Measurements from ENCODE around the gene HEBP2.

Gene HEBP2

DNA sequence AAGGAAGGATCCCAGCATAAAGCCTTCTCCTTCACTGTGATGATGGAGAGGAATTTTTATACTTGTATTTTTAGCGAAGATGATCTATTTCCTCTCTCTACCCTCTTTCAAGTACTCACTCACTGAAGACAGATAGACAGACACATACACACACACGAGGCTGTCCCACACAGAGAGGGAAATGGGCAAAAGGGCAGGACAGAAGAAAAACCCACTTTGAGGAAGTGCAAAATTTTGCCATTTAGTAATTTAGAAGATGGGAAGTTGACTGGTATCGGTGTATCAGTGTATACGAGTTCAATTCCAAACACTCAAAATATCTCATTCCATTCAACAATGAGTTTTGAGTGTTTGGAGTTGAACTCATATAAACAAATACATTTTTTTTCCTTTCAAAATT is 30.9 kb downstream of the HEBP2 start:
- Histone ChIP-seq H3K36me3 (ENCODE audit: control insufficient read depth, insufficient read depth, low read length) (peaks cover 40% of the 10 kb centered on the region), H3K4me3 (ENCODE audit: extremely low read depth, insufficient read depth, low read length, poor library complexity, severe bottlenecking) (no peak overlapping the region), H3K4me1 (ENCODE audit: control insufficient read depth, insufficient read depth, low read length, poor library complexity, severe bottlenecking) (no peaks in the 10 kb centered on the region), H3K9me3 (ENCODE audit: control insufficient read depth, low read length) (no peaks in the 10 kb centered on the region), H3K27ac (ENCODE audit: low read depth, low read length, severe bottlenecking) (no peak overlapping the region)
- WGBS, 2 experiments (ENCODE audit: insufficient coverage in 2 of 2): no CpG with 5 or more reads among the region's 4 CpGs

DNA sequence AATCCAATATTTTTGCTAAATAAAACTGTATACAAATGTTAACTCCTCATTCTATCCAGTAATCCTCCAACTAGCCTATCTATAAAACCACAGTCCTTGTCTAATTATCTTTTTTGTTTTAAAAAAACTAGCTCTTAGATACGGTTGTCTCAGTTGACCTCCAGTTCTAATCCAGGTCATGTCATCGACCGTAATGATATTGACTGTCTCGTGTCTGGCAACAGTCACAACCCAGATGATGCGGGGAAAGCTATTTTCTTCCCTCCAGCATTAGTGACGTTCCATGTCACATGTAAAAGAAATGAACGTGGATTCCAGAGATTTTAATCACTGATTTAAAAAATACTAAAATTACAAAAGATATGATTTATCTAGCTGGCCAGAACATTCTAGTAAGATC is 35.5 kb downstream of the HEBP2 start:
- WGBS, 2 experiments (ENCODE audit: insufficient coverage in 2 of 2): 95 to 98% methylated on average over 4 of the region's 7 CpGs
- Histone ChIP-seq H3K9me3 (ENCODE audit: control insufficient read depth, low read length) (no peaks in the 10 kb centered on the region), H3K36me3 (ENCODE audit: control insufficient read depth, insufficient read depth, low read length) (peaks cover 47% of the 10 kb centered on the region), H3K27ac (ENCODE audit: low read depth, low read length, severe bottlenecking) (no peak overlapping the region), H3K4me1 (ENCODE audit: control insufficient read depth, insufficient read depth, low read length, poor library complexity, severe bottlenecking) (no peaks in the 10 kb centered on the region), H3K4me3 (ENCODE audit: extremely low read depth, insufficient read depth, low read length, poor library complexity, severe bottlenecking) (no peak overlapping the region)

DNA sequence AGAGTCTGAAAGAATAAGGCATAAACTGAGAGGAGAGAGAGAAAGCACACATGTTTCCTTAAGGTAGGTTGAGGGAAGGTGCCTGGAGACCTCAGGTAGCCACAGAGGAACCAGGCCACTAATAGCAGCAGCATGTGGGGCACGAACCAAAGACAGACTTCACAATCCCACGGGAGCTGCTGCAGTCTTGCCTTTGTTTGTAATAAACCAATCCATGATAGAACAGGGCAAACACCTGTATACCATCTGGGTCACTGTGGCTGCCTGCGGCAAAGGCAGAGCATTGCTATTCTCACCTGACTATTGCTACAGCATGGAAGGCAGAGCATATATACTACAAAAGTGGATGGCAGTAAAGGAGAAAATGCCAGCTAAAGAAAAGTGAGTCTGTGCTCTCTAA is 36.3 kb downstream of the HEBP2 start:
- no peak overlapping the region for H3K27ac ChIP-seq (ENCODE audit: low read depth, low read length, severe bottlenecking)
- WGBS, 2 experiments (ENCODE audit: insufficient coverage in 2 of 2): 86 to 100% methylated on average over 2 to 3 of the region's 3 CpGs
- no peaks in the 10 kb centered on the region for H3K9me3 ChIP-seq (ENCODE audit: control insufficient read depth, low read length)
- H3K36me3 ChIP-seq (ENCODE audit: control insufficient read depth, insufficient read depth, low read length): peaks cover 47% of the 10 kb centered on the region
- no peak overlapping the region for H3K4me3 ChIP-seq (ENCODE audit: extremely low read depth, insufficient read depth, low read length, poor library complexity, severe bottlenecking)
- no peaks in the 10 kb centered on the region for H3K4me1 ChIP-seq (ENCODE audit: control insufficient read depth, insufficient read depth, low read length, poor library complexity, severe bottlenecking)

DNA sequence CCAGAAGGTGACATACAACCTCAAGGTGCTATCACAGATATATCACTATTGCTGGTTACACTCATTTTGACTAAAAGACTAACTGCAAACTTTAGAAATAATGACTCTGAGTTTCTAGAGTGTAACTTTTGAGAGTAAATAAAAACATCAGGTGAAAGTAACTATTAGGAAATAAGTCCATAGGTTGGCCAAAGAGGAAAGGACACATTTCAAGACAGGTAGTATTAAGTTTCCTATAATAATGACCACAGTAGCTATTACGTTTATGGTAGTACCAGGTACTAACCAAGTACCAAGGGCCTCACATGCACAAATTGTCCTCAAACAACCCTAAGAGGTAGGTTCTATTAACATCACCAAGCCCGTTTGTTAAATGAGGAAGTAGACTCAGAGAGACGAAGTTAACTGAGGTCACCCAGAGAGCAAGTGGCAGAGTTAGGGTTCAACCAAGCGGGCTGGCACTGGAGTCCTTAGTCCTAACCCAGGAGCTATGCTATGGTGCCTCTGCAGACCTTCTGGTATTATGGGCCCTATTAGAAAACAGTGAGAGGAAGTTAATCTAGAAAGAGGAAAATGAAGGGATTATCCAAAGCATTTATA is 36.8 kb downstream of the HEBP2 start:
- Histone ChIP-seq H3K9me3 (ENCODE audit: control insufficient read depth, low read length) (no peaks in the 10 kb centered on the region), H3K4me1 (ENCODE audit: control insufficient read depth, insufficient read depth, low read length, poor library complexity, severe bottlenecking) (no peaks in the 10 kb centered on the region), H3K4me3 (ENCODE audit: extremely low read depth, insufficient read depth, low read length, poor library complexity, severe bottlenecking) (no peak overlapping the region), H3K27ac (ENCODE audit: low read depth, low read length, severe bottlenecking) (no peak overlapping the region), H3K36me3 (ENCODE audit: control insufficient read depth, insufficient read depth, low read length) (peaks cover 46% of the 10 kb centered on the region)
- 88 to 93% methylated on average over 3 of the region's 4 CpGs for WGBS, 2 experiments (ENCODE audit: insufficient coverage in 2 of 2)

DNA sequence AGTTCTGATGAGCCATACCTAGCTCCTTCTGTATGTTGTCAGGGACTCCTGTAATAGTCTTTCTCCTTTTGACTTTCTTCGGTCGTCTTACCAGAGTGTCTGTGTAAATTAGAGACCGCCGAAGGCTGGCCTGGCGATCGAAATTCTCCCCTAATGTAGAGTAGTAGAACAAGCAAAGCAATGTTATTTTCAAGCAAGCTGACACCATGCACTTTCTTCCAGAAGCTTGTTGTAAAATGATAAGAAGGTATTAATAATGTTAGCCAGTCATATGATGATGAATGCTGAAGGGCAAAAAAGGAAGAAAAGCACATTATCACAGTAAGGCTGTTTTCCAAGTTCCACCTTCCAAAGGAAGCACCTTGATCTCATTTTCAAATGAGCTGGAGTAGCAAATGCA is 37.9 kb downstream of the HEBP2 start:
- no peak overlapping the region for H3K4me3 ChIP-seq (ENCODE audit: extremely low read depth, insufficient read depth, low read length, poor library complexity, severe bottlenecking)
- H3K27ac ChIP-seq (ENCODE audit: low read depth, low read length, severe bottlenecking): no peak overlapping the region
- H3K9me3 ChIP-seq (ENCODE audit: control insufficient read depth, low read length): no peaks in the 10 kb centered on the region
- H3K36me3 ChIP-seq (ENCODE audit: control insufficient read depth, insufficient read depth, low read length): peaks cover 47% of the 10 kb centered on the region
- no peaks in the 10 kb centered on the region for H3K4me1 ChIP-seq (ENCODE audit: control insufficient read depth, insufficient read depth, low read length, poor library complexity, severe bottlenecking)
- WGBS, 2 experiments (ENCODE audit: insufficient coverage in 2 of 2): 100% methylated on average over 4 of the region's 6 CpGs; no CpG with 5 or more reads in 1 of the 2 experiments

DNA sequence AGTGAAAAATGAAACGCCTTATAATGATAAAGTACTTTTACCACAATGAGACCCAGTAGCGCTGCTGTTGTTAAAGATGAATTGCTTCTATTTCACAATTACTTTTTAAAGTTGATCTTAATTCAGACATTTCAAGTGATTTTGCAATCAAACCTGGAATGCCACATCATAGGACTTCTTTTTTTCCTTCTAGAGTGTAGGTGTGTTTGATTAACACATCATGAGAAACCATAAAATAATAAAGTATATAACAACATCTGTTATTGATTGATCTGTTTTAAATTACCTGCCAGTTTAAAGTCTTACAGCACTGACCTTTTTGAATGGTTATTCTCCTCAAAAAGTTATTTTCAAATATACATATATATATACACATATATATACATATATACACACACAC is 38.6 kb downstream of the HEBP2 start:
- WGBS, 2 experiments (ENCODE audit: insufficient coverage in 2 of 2): 100% methylated on average over 1 of the region's 2 CpGs; no CpG with 5 or more reads in 1 of the 2 experiments
- Histone ChIP-seq H3K9me3 (ENCODE audit: control insufficient read depth, low read length) (no peaks in the 10 kb centered on the region), H3K27ac (ENCODE audit: low read depth, low read length, severe bottlenecking) (no peak overlapping the region), H3K4me1 (ENCODE audit: control insufficient read depth, insufficient read depth, low read length, poor library complexity, severe bottlenecking) (no peaks in the 10 kb centered on the region), H3K4me3 (ENCODE audit: extremely low read depth, insufficient read depth, low read length, poor library complexity, severe bottlenecking) (no peak overlapping the region), H3K36me3 (ENCODE audit: control insufficient read depth, insufficient read depth, low read length) (peaks cover 46% of the 10 kb centered on the region)

DNA sequence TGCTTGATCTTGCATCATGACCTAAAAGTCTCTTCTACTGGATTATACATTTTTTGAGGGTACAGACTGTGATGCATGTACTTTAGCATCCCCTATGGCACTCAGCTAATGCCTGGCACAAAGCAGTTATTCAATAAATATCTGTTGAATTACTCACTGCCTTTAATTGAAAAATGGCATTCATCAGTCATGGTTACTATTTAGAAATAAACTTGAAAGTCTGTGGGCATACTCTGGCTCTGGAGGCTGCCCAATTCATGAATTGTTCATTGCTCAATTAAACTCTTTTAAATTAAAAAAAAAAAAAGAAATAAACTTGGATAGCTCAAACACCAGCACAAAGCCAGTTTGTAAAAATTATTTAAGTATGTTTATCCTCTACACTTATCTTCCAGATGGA is 40.0 kb downstream of the HEBP2 start:
- Histone ChIP-seq H3K27ac (ENCODE audit: low read depth, low read length, severe bottlenecking) (no peak overlapping the region), H3K4me1 (ENCODE audit: control insufficient read depth, insufficient read depth, low read length, poor library complexity, severe bottlenecking) (no peaks in the 10 kb centered on the region), H3K36me3 (ENCODE audit: control insufficient read depth, insufficient read depth, low read length) (peaks cover 39% of the 10 kb centered on the region), H3K9me3 (ENCODE audit: control insufficient read depth, low read length) (no peaks in the 10 kb centered on the region), H3K4me3 (ENCODE audit: extremely low read depth, insufficient read depth, low read length, poor library complexity, severe bottlenecking) (no peak overlapping the region)

DNA sequence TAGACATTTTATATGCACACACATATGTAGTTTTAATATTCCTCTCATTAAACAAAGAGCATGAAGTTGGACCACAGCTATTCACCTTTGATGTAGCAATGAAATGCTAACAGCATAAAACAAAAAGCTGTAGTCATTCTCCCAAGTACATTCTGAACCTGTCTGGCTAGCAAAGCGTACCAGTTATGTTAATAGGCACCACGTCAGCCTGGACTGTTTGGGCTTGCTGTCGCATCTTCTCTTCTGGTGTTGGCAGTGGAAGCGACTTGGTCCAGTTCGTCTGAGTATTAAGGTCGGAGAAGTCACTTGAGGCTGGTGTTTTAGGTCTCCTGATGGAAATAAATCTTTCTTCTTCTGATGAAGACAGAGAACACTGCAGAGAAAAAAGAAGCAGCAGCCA is 42.8 kb downstream of the HEBP2 start:
- peaks cover 30% of the 10 kb centered on the region for H3K36me3 ChIP-seq (ENCODE audit: control insufficient read depth, insufficient read depth, low read length)
- H3K4me3 ChIP-seq (ENCODE audit: extremely low read depth, insufficient read depth, low read length, poor library complexity, severe bottlenecking): no peak overlapping the region
- H3K9me3 ChIP-seq (ENCODE audit: control insufficient read depth, low read length): no peaks in the 10 kb centered on the region
- WGBS, 2 experiments (ENCODE audit: insufficient coverage in 2 of 2): 83 to 95% methylated on average over 4 to 6 of the region's 6 CpGs
- H3K27ac ChIP-seq (ENCODE audit: low read depth, low read length, severe bottlenecking): no peak overlapping the region
- H3K4me1 ChIP-seq (ENCODE audit: control insufficient read depth, insufficient read depth, low read length, poor library complexity, severe bottlenecking): no peaks in the 10 kb centered on the region

DNA sequence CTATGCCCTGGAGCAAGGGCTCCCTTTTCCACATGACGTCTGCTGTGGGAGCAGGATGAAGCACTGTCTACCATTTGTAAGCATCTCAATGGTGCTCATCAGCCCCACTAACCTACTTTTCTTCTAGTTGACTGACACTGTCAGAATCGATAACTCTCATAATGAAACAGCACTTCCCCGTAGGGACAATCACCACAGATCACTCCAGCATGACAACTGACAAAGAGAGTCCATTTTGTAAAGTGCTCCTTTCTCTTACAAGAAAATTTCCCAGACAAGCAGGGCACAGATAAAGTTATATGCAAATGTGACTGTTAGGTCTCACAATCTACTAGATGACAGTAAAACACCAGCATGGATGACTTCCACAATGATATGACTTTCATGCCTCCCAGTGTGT is 46.4 kb downstream of the HEBP2 start:
- no peak overlapping the region for H3K4me3 ChIP-seq (ENCODE audit: extremely low read depth, insufficient read depth, low read length, poor library complexity, severe bottlenecking)
- 82 to 93% methylated on average over 3 of the region's 3 CpGs for WGBS, 2 experiments (ENCODE audit: insufficient coverage in 2 of 2)
- peaks cover 12% of the 10 kb centered on the region for H3K36me3 ChIP-seq (ENCODE audit: control insufficient read depth, insufficient read depth, low read length)
- no peaks in the 10 kb centered on the region for H3K9me3 ChIP-seq (ENCODE audit: control insufficient read depth, low read length)
- no peak overlapping the region for H3K27ac ChIP-seq (ENCODE audit: low read depth, low read length, severe bottlenecking)
- no peaks in the 10 kb centered on the region for H3K4me1 ChIP-seq (ENCODE audit: control insufficient read depth, insufficient read depth, low read length, poor library complexity, severe bottlenecking)

DNA sequence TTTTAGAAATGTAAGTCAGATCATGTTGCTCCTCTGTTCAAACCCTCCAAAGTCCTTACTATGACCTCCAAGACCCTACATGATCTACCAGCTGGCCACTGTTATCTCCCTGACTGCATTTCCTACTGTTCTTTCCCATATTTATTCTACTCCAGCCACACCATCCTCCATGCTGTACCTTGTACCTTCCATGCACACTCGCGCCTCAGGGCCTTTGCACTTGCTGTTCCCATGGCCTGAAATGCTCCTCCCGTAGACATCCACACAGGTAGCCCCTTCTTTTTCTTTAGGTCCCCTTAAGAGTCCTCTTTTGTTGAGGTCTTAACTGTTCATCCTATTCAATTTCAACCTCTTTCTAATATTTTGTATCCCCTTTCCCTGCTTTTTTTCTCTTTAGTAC is 47.0 kb downstream of the HEBP2 start:
- 91 to 100% methylated on average over 3 of the region's 3 CpGs for WGBS, 2 experiments (ENCODE audit: insufficient coverage in 2 of 2)
- Histone ChIP-seq H3K4me3 (ENCODE audit: extremely low read depth, insufficient read depth, low read length, poor library complexity, severe bottlenecking) (no peak overlapping the region), H3K36me3 (ENCODE audit: control insufficient read depth, insufficient read depth, low read length) (peaks cover 10% of the 10 kb centered on the region), H3K27ac (ENCODE audit: low read depth, low read length, severe bottlenecking) (no peak overlapping the region), H3K4me1 (ENCODE audit: control insufficient read depth, insufficient read depth, low read length, poor library complexity, severe bottlenecking) (no peaks in the 10 kb centered on the region), H3K9me3 (ENCODE audit: control insufficient read depth, low read length) (no peaks in the 10 kb centered on the region)

DNA sequence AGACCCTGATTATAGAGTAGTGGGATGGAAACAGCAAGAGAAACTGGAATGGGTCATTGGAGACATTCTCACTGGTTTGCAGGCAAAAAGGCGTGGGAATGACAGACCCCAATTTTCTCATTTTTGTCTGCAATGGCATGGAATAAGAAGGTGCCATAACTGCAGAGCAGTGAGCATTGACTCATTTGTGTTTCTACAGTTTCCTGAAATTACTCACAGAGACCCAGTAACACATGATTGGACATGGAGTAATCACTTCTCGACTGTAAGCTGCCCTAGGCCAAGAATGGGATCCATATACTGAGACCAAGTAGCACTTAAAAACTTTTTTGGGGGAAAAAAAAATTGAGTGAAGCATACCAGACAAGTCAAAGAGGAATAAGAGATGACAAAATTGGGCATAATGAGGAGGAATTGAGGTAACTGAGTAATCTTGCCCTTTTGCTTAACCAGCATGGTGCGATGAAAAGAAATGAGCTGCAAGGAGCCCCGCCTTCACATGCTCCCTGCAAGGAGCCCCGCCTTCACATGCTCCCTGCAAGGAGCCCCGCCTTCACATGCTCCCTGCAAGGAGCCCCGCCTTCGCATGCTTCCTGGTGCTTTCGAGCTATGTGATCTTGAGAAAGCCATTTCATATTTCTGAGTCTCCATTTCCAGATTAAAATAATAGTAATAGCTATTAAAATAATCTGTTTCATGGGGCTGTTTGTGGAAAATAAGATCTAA is 51.1 kb downstream of the HEBP2 start:
- no peaks in the 10 kb centered on the region for H3K4me1 ChIP-seq (ENCODE audit: control insufficient read depth, insufficient read depth, low read length, poor library complexity, severe bottlenecking)
- no peaks in the 10 kb centered on the region for H3K9me3 ChIP-seq (ENCODE audit: control insufficient read depth, low read length)
- no peak overlapping the region for H3K4me3 ChIP-seq (ENCODE audit: extremely low read depth, insufficient read depth, low read length, poor library complexity, severe bottlenecking)
- peaks cover 9% of the 10 kb centered on the region for H3K36me3 ChIP-seq (ENCODE audit: control insufficient read depth, insufficient read depth, low read length)
- no peak overlapping the region for H3K27ac ChIP-seq (ENCODE audit: low read depth, low read length, severe bottlenecking)
- whole genome bisulfite sequencing, 2 experiments (ENCODE audit: insufficient coverage in 2 of 2): 89 to 95% methylated on average over 2 to 4 of the region's 9 CpGs
